CD4-positive, alpha-beta T cell (primary cell): ENCODE measurements around the gene CAVIN1. TPM values are rescaled to one million over a fixed set of nuclear protein-coding genes. Genes with fewer than 3 reads are reported as not detected.
A peak's percentile ranks its signal among the peaks of the same experiment; 100 is the strongest.
"Not testable (repeated sequence)": the region's sequence is repeated elsewhere in the genome, so short reads cannot be mapped to it uniquely, and the experiment has no call there.

Source experiments
- ATAC-seq: fragments of 200-7000 bp; cut with Tn5 transposase; one replicate; pipeline ENCODE4 v1.10.0; 2022; ENCODE audit warnings: mild to moderate bottlenecking; ENCODE audit not compliant: poor library complexity
- CTCF ChIA-PET: fragments of 350-600 bp; sonication (Branson Sonifier 250); formaldehyde crosslinking; loops from one replicate; lab custom pipeline; 2021; ENCODE audit warnings: antibody characterized with exemption, inconsistent platforms; lab: Charles Lee
- POLR2A ChIA-PET: fragments of 350-600 bp; sonication (Branson Sonifier 250); formaldehyde crosslinking; loops from one replicate; lab custom pipeline; 2021; ENCODE audit warnings: antibody characterized with exemption, inconsistent platforms; lab: Charles Lee
- DNase-seq, 14 experiments: peaks; one replicate each; pipeline ENCODE4 v3.0.0-alpha.2; 2013 to 2020; ENCODE audit warnings: mixed read lengths in 2 of 14
- H3K27ac ChIP-seq, 2 donors: one replicate each; pipeline versions ENCODE4 v1.5.1 to v1.7.0; 2013; ENCODE audit warnings: low read length in 2 of 2, low read depth in 1 of 2, mild to moderate bottlenecking in 1 of 2
- H3K27me3 ChIP-seq, 2 experiments: 1 replicate in 1 of 2; 2 replicates in 1 of 2; pipeline versions ENCODE4 v1.6.1 to v1.7.0; 2013; ENCODE audit warnings: low read length in 2 of 2, control low read depth in 1 of 2, mild to moderate bottlenecking in 1 of 2, moderate library complexity in 1 of 2; ENCODE audit not compliant: insufficient read depth in 2 of 2, control insufficient read depth in 1 of 2
- H3K36me3 ChIP-seq: one replicate; pipeline ENCODE4 v1.6.1; 2013; ENCODE audit warnings: low read length, control low read depth; ENCODE audit not compliant: insufficient read depth
- H3K4me1 ChIP-seq: one replicate; pipeline ENCODE4 v1.6.1; 2013; ENCODE audit warnings: low read length, control low read depth; ENCODE audit not compliant: insufficient read depth
- H3K4me3 ChIP-seq: one replicate; pipeline ENCODE4 v1.5.1; 2013; ENCODE audit warnings: mild to moderate bottlenecking, low read length, moderate library complexity
- H3K9me3 ChIP-seq, 2 experiments: 1 replicate in 1 of 2; 2 replicates in 1 of 2; pipeline versions ENCODE4 v1.6.1 to v1.7.0; 2013; ENCODE audit warnings: low read length in 2 of 2, mild to moderate bottlenecking in 2 of 2, control low read depth in 1 of 2, moderate library complexity in 1 of 2; ENCODE audit not compliant: control insufficient read depth in 1 of 2, insufficient read depth in 1 of 2
- H3K27ac Mint-ChIP-seq: one replicate; pipeline ENCODE4 v1.8.0; 2020; ENCODE audit warnings: mixed read lengths
- H3K27me3 Mint-ChIP-seq: one replicate; pipeline ENCODE4 v1.8.0; 2021; ENCODE audit warnings: mixed read lengths
- H3K36me3 Mint-ChIP-seq: one replicate; pipeline ENCODE4 v1.8.0; 2021; ENCODE audit warnings: low read depth, mixed read lengths
- H3K4me1 Mint-ChIP-seq: one replicate; pipeline ENCODE4 v1.8.0; 2021; ENCODE audit warnings: low read depth, mixed read lengths
- H3K4me3 Mint-ChIP-seq: one replicate; pipeline ENCODE4 v1.8.0; 2020; ENCODE audit warnings: mild to moderate bottlenecking, mixed read lengths
- H3K9me3 Mint-ChIP-seq: one replicate; pipeline ENCODE4 v1.8.0; 2020; ENCODE audit warnings: mixed read lengths
- CTCF ChIP-seq: fragments of 200-600 bp; IDR thresholded peaks from one replicate; pipeline ENCODE4 v1.8.0; 2022; ENCODE audit warnings: antibody characterized with exemption, mild to moderate bottlenecking
- intact Hi-C, 2 experiments: fragments of 100-400 bp; cut with DNase I in 1 of 2; cut with micrococcal nuclease in 1 of 2; formaldehyde crosslinking; loops; one replicate each; pipeline versions ENCODE4 v1.15.1 to v1.9.0; 2023 to 2025; cut with DNase I, micrococcal nuclease
- total RNA-seq, 174 experiments: library from RNA in 2 of 174; stranded (reverse) in 2 of 174; gene quantifications; one replicate each; pipeline ENCODE4 v1.2.3 and lab custom pipeline; 2021 to 2026

Gene CAVIN1
- total RNA-seq, 2 experiments from 2014 or later = 0.14 to 0.16 TPM

DNA sequence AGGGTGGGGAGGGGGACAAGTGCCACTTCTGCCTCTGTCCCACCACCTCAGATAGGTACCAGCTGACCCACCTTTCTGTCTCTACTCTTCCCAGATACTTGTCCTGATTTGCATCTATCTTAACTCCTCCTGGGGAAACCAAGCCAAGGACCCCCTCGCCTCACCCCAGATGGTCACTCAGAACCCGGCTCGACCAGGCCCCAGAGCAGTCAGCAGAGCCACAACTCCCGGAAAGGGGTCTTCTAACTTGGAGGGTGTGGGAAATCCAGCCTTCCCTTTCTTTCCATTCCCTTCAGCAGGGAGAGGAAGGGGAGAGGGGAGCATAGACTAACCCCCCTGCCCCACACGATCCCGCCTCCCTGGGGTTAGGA, 1.9 kb downstream of the CAVIN1 start:
- ATAC-seq = no peak
- CTCF ChIA-PET = interaction anchor here (1.3 to 2.3 kb wide), 2 partner anchors 97 to 99 kb away, joined by 3 to 4 read pairs; no protein-coding TSS in a partner anchor
- Histone ChIP-seq H3K27ac (no peak overlapping the region), H3K36me3 (no peaks in the 10 kb centered on the region), H3K4me3 (no peak overlapping the region), H3K27me3 (peaks cover 21 to 28% of the 10 kb centered on the region in 2 experiments), H3K4me1 (peaks cover 24% of the 10 kb centered on the region), H3K9me3 (peaks cover 0 to 16% of the 10 kb centered on the region in 2 experiments)
- Mint-ChIP-seq H3K4me1 (peaks cover 16% of the 10 kb centered on the region), H3K27me3 (peaks cover 18% of the 10 kb centered on the region), H3K27ac (no peak overlapping the region), H3K4me3 (peak overlapping the region; percentile 65), H3K9me3 (no peaks in the 10 kb centered on the region), H3K36me3 (no peaks in the 10 kb centered on the region)
- POLR2A ChIA-PET = interaction anchor here (1.1 to 1.3 kb wide), 3 partner anchors 14 to 84 kb away, joined by 3 to 5 read pairs (median 4); partner anchors contain the start of gene STAT3
- DNase-seq = no peak
- TF ChIP-seq CTCF = no peak
- intact Hi-C loops = loop anchor here in 1 of 2 experiments (5.0 kb wide), 1 partner anchor 41 kb away; no protein-coding TSS in a partner anchor

GRCh38 chr17:42417981-42418380, 5.1 kb downstream of the CAVIN1 start:
- H3K27me3 Mint-ChIP-seq, H3K9me3 Mint-ChIP-seq, intact Hi-C loops, ATAC-seq, H3K36me3 Mint-ChIP-seq, H3K4me3 Mint-ChIP-seq, CTCF ChIA-PET, H3K27ac ChIP-seq, H3K4me3 ChIP-seq, H3K27ac Mint-ChIP-seq, H3K36me3 ChIP-seq, DNase-seq, POLR2A ChIA-PET: not testable (repeated sequence)
- Histone ChIP-seq H3K4me1 (peaks cover 34% of the 10 kb centered on the region), H3K9me3 (peaks cover 0 to 12% of the 10 kb centered on the region in 2 experiments), H3K27me3 (peaks cover 9 to 14% of the 10 kb centered on the region in 2 experiments)
- peaks cover 27% of the 10 kb centered on the region for H3K4me1 Mint-ChIP-seq

GRCh38 chr17:42414704-42415409, 8.2 kb downstream of the CAVIN1 start:
- Histone ChIP-seq H3K27ac (no peak overlapping the region), H3K4me3 (peak overlapping the region; percentile 34), H3K9me3 (no peaks in the 10 kb centered on the region), H3K27me3 (no peaks in the 10 kb centered on the region), H3K36me3 (no peaks in the 10 kb centered on the region), H3K4me1 (peaks cover 16% of the 10 kb centered on the region)
- ATAC-seq = peak; percentile 95
- Mint-ChIP-seq H3K27ac (peak overlapping the region; percentile 72), H3K4me3 (peak overlapping the region; percentile 83), H3K4me1 (peaks cover 16% of the 10 kb centered on the region), H3K9me3 (no peaks in the 10 kb centered on the region), H3K36me3 (no peaks in the 10 kb centered on the region), H3K27me3 (no peaks in the 10 kb centered on the region)
- ChIA-PET POLR2A (interaction anchor here (0.6 to 2.5 kb wide), 10 partner anchors 9 to 220 kb away, joined by 3 to 22 read pairs (median 3); partner anchors contain the start of genes GHDC, NAGLU, STAT3 and STAT5A), CTCF (interaction anchor here (0.6 to 1.0 kb wide), 3 partner anchors 92 to 184 kb away, joined by 3 to 4 read pairs (median 3); no protein-coding TSS in a partner anchor)
- TF ChIP-seq CTCF = no peak
- intact Hi-C loops = no loop called here
- DNase-seq = peak; percentile 19 to 69 (median 56)
